Effector CD4-positive, alpha-beta T cell (primary cell): ENCODE measurements around the gene DENND6B.

ENCODE experiments used
- DNase-seq: peaks from one replicate; pipeline ENCODE4 v3.0.0-alpha.2; 2020

DENND6B gene

GRCh38 chr22:50314455-50315288 lies 12.1 kb downstream of the DENND6B start:
- DNase-seq: peak; percentile 46

GRCh38 chr22:50314081-50314454 lies 12.7 kb downstream of the DENND6B start:
- DNase-seq: no peak

- DNase-seq: no peak
These were observed 13.2 kb downstream of the DENND6B start for GRCh38 chr22:50313600-50313999.

GRCh38 chr22:50313021-50313420 lies 13.8 kb downstream of the DENND6B start:
- no peak for DNase-seq

GRCh38 chr22:50312371-50312770 lies 14.4 kb downstream of the DENND6B start:
- no peak for DNase-seq

GRCh38 chr22:50311606-50312351 lies 15.0 kb downstream of the DENND6B start:
- DNase-seq: no peak

GRCh38 chr22:50310949-50311444 lies 15.8 kb downstream of the DENND6B start:
- DNase-seq: no peak

- no peak for DNase-seq
These were observed 16.6 kb downstream of the DENND6B start for GRCh38 chr22:50310031-50310722.

GRCh38 chr22:50309601-50309991 lies 17.2 kb downstream of the DENND6B start:
- no peak for DNase-seq

- DNase-seq: no peak
These were observed 17.7 kb downstream of the DENND6B start for GRCh38 chr22:50308986-50309600.

- DNase-seq: no peak
These were observed 18.2 kb downstream of the DENND6B start for GRCh38 chr22:50308597-50308935.

- no peak for DNase-seq
These were observed 18.8 kb downstream of the DENND6B start for GRCh38 chr22:50307890-50308596.

- no peak for DNase-seq
These were observed 19.8 kb downstream of the DENND6B start, which contains the start of gene PLXNB2 for GRCh38 chr22:50306753-50307749. Gene PLXNB2 (minus strand): TSS chr22:50307646. CDS start chr22:50290584, 17,062 bp downstream.

- no peak for DNase-seq
These were observed 20.8 kb downstream of the DENND6B start for GRCh38 chr22:50305923-50306566.

- no peak for DNase-seq
These were observed 21.4 kb downstream of the DENND6B start for GRCh38 chr22:50305393-50305922.

- DNase-seq: no peak
These were observed 22.1 kb downstream of the DENND6B start for GRCh38 chr22:50304528-50305392.

GRCh38 chr22:50303848-50304527 lies 22.8 kb downstream of the DENND6B start:
- no peak for DNase-seq

- DNase-seq: no peak
These were observed 23.3 kb downstream of the DENND6B start for GRCh38 chr22:50303515-50303847.

GRCh38 chr22:50302564-50302963 lies 24.2 kb downstream of the DENND6B start:
- no peak for DNase-seq
